ENCODE data around the gene SVOP.
"Not testable (repeated sequence)": the region's sequence is repeated elsewhere in the genome, so short reads cannot be mapped to it uniquely, and the experiment has no call there.

SVOP gene

GRCh38 chr12:108879615-108880254 is 141.1 kb downstream of the SVOP start, which contains the start of gene DAO:
TSS of gene DAO (plus strand) at chr12:108880092. CDS start at chr12:108885007, 4,915 bp downstream.
- DNase-seq: no peak

- DNase-seq: no peak
Observed at GRCh38 chr12:108876550-108876949, 144.3 kb downstream of the SVOP start.

GRCh38 chr12:108875682-108876361 is 145.0 kb downstream of the SVOP start:
- DNase-seq: no peak

- DNase-seq: no peak
Observed at GRCh38 chr12:108875280-108875679, 145.6 kb downstream of the SVOP start.

GRCh38 chr12:108868781-108869180 is 152.1 kb downstream of the SVOP start:
- DNase-seq: no peak

GRCh38 chr12:108866083-108866482 is 154.8 kb downstream of the SVOP start:
- not testable (repeated sequence) for DNase-seq

- DNase-seq: no peak
Observed at GRCh38 chr12:108865169-108865568, 155.7 kb downstream of the SVOP start.

GRCh38 chr12:108862588-108862959 is 158.3 kb downstream of the SVOP start:
- DNase-seq: no peak

GRCh38 chr12:108861878-108862587 is 158.8 kb downstream of the SVOP start:
- DNase-seq: no peak

- no peak for DNase-seq
Observed at GRCh38 chr12:108860443-108860842, 160.4 kb downstream of the SVOP start.

- DNase-seq: no peak
Observed at GRCh38 chr12:108859923-108860291, 161.0 kb downstream of the SVOP start.

GRCh38 chr12:108859141-108859922 is 161.5 kb downstream of the SVOP start:
- DNase-seq: not testable (repeated sequence)

GRCh38 chr12:108858311-108859074 is 162.4 kb downstream of the SVOP start:
- no peak for DNase-seq
